Panc1 (cell line): ENCODE measurements around the gene SHISA7. TPM values are rescaled to one million over a fixed set of nuclear protein-coding genes. Genes with fewer than 3 reads are reported as not detected.

Experiments
- ATAC-seq: fragments of 200-7000 bp; cut with Tn5 transposase; 2 replicates; pipeline ENCODE4 v1.9.1; 2020; ENCODE audit warnings: mild to moderate bottlenecking, moderate library complexity
- BruUV-seq: library from RNA; stranded (reverse); fragments of 400-500 nt; replicated peaks from 2 replicates; lab custom pipeline; 2021; lab: Mats Ljungman, UMichigan
- CTCF ChIA-PET: fragments of 300-600 bp; sonication (Branson Sonifier 250); formaldehyde crosslinking; loops from one replicate; lab custom pipeline; 2022; ENCODE audit warnings: antibody characterized with exemption; lab: Charles Lee
- POLR2A ChIA-PET: fragments of 300-600 bp; sonication (Branson Sonifier 250); formaldehyde crosslinking; loops from one replicate; lab custom pipeline; 2022; ENCODE audit warnings: antibody characterized with exemption; lab: Charles Lee
- DNase-seq: peaks from one replicate; pipeline ENCODE4 v3.0.0-alpha.2; 2010; ENCODE audit warnings: low read depth, low spot score
- H3K27ac ChIP-seq: 2 replicates; pipeline ENCODE4 v1.5.1; 2011; ENCODE audit warnings: mild to moderate bottlenecking, low read length, inconsistent platforms
- H3K27me3 ChIP-seq: fragments of 200-500 bp; sonication (Bioruptor generic); 2 replicates; pipeline ENCODE4 v1.6.0; 2014; ENCODE audit warnings: low read length, inconsistent platforms; ENCODE audit not compliant: control insufficient read depth, insufficient read depth
- H3K36me3 ChIP-seq: fragments of 200-500 bp; sonication (Bioruptor generic); 2 replicates; pipeline ENCODE4 v1.5.1; 2014; ENCODE audit warnings: inconsistent platforms, mild to moderate bottlenecking, low read length, moderate library complexity; ENCODE audit not compliant: control insufficient read depth, insufficient read depth
- H3K4me1 ChIP-seq: 2 replicates; pipeline ENCODE4 v1.5.1; 2011; ENCODE audit warnings: inconsistent platforms, mild to moderate bottlenecking, low read length, moderate library complexity; ENCODE audit not compliant: control insufficient read depth, insufficient read depth
- H3K4me3 ChIP-seq, 2 experiments: 2 replicates each; pipeline ENCODE4 v1.5.1; 2011 to 2012; ENCODE audit warnings: low read depth in 2 of 2, low read length in 2 of 2, mild to moderate bottlenecking in 2 of 2, inconsistent platforms in 1 of 2, moderate library complexity in 1 of 2
- H3K9me3 ChIP-seq: fragments of 200-500 bp; sonication (Bioruptor generic); 2 replicates; pipeline ENCODE4 v1.5.1; 2014; ENCODE audit warnings: low read depth, mild to moderate bottlenecking, inconsistent platforms, low read length, moderate library complexity; ENCODE audit not compliant: control insufficient read depth, insufficient read depth
- POLR2AphosphoS5 ChIP-seq: IDR thresholded peaks from 2 replicates; pipeline ENCODE4 v1.6.1; 2012; ENCODE audit warnings: mild to moderate bottlenecking, low read depth, low read length, moderate library complexity
- REST ChIP-seq, 2 experiments: IDR thresholded peaks; 2 replicates each; pipeline ENCODE4 v1.6.1; 2011 to 2012; ENCODE audit warnings: low read depth in 2 of 2, control low read depth in 1 of 2, low read length in 1 of 2, mild to moderate bottlenecking in 1 of 2, moderate library complexity in 1 of 2; ENCODE audit not compliant: insufficient read depth in 1 of 2
- SIN3A ChIP-seq: IDR thresholded peaks from 2 replicates; pipeline ENCODE4 v1.6.1; 2012; ENCODE audit warnings: low read depth, mild to moderate bottlenecking, low read length, moderate library complexity, borderline replicate concordance; ENCODE audit not compliant: insufficient read depth
- TCF7L2 ChIP-seq: IDR thresholded peaks from 2 replicates; pipeline ENCODE4 v1.6.1; 2011; ENCODE audit warnings: mild to moderate bottlenecking, low read depth, low read length, inconsistent platforms
- in situ Hi-C: cut with HindIII; loops from 2 replicates; pipeline ENCODE4 v1.10.0; 2016; ENCODE audit warnings: low sequenced_read_pairs, low pct_unique_long_range_greater_than_20kb
- intact Hi-C: fragments of 100-400 bp; cut with micrococcal nuclease; formaldehyde crosslinking; loops from one replicate; pipeline ENCODE4 v1.10.0; 2022; ENCODE audit not compliant: unreplicated experiment
- total RNA-seq: library from RNA; stranded (reverse); gene quantifications from one replicate; pipeline ENCODE4 v1.2.1, GENCODE V29; 2021; ENCODE audit not compliant: unreplicated experiment
- TF ChIP-seq, protein P1 (sequence below): fragments of 450-650 bp; IDR thresholded peaks from 2 replicates; pipeline ENCODE4 v1.5.1; 2017; ENCODE audit warnings: mild to moderate bottlenecking

The SHISA7 gene
- total RNA-seq, 1 experiment from 2014 or later, result 0.03 TPM

- in situ Hi-C loops, result no loop called here
- peaks cover 52% of the 10 kb centered on the region for H3K4me1 ChIP-seq
- H3K36me3 ChIP-seq, result no peaks in the 10 kb centered on the region
- peak within 1 kb of the TSS; percentile 97 for H3K27ac ChIP-seq
- peak; percentile 95 for ATAC-seq
- intact Hi-C loops, result no loop called here
- H3K9me3 ChIP-seq, result no peaks in the 10 kb centered on the region
- no peaks in the 10 kb centered on the region for H3K27me3 ChIP-seq
- ChIA-PET POLR2A (interaction anchor here (0.5 to 1.2 kb wide), 8 partner anchors 9 to 1747 kb away, joined by 3 to 6 read pairs (median 3); partner anchors contain the start of gene NAT14), CTCF (interaction anchor here (0.6 to 1.9 kb wide), 3 partner anchors 9 to 133 kb away, joined by 3 to 12 read pairs (median 3); no protein-coding TSS in a partner anchor)
- BruUV-seq, result no TSS peak
- TF ChIP-seq POLR2AphosphoS5 (no peak; the same call in 1 of the 2 replicates), SIN3A (no peak), TCF7L2 (no peak), REST (IDR thresholded peaks at IDR 0.05; ENCODE audit: insufficient read depth in 1 of 2, low read depth in 2 of 2, low read length in 1 of 2) (no peak)
- TF ChIP-seq, protein P1, sequence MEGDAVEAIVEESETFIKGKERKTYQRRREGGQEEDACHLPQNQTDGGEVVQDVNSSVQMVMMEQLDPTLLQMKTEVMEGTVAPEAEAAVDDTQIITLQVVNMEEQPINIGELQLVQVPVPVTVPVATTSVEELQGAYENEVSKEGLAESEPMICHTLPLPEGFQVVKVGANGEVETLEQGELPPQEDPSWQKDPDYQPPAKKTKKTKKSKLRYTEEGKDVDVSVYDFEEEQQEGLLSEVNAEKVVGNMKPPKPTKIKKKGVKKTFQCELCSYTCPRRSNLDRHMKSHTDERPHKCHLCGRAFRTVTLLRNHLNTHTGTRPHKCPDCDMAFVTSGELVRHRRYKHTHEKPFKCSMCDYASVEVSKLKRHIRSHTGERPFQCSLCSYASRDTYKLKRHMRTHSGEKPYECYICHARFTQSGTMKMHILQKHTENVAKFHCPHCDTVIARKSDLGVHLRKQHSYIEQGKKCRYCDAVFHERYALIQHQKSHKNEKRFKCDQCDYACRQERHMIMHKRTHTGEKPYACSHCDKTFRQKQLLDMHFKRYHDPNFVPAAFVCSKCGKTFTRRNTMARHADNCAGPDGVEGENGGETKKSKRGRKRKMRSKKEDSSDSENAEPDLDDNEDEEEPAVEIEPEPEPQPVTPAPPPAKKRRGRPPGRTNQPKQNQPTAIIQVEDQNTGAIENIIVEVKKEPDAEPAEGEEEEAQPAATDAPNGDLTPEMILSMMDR, result no peak
- peak within 1 kb of the TSS; percentile 73 to 94 for H3K4me3 ChIP-seq
- peak; percentile 89 for DNase-seq
Measured at GRCh38 chr19:55476100-55476775, 33.1 kb upstream of the SHISA7 start, which contains the start of gene ZNF628. ZNF628 (plus strand) TSS chr19:55476617; CDS start chr19:55479911, 3,294 bp downstream.

GRCh38 chr19:55474269-55475265 lies 31.5 kb upstream of the SHISA7 start:
- ChIA-PET CTCF (no interaction called here), POLR2A (no interaction called here)
- H3K27me3 ChIP-seq, result no peaks in the 10 kb centered on the region
- in situ Hi-C loops, result no loop called here
- intact Hi-C loops, result no loop called here
- ATAC-seq, result no peak
- no peak overlapping the region for H3K4me3 ChIP-seq
- peak overlapping the region; percentile 94 for H3K27ac ChIP-seq
- H3K9me3 ChIP-seq, result no peaks in the 10 kb centered on the region
- H3K4me1 ChIP-seq, result peaks cover 47% of the 10 kb centered on the region
- BruUV-seq, result no TSS peak
- DNase-seq, result no peak
- TF ChIP-seq POLR2AphosphoS5 (no peak), REST (IDR thresholded peaks at IDR 0.05; ENCODE audit: insufficient read depth in 1 of 2, low read depth in 2 of 2, low read length in 1 of 2) (no peak), TCF7L2 (no peak), SIN3A (no peak)
- TF ChIP-seq, protein P1, result no peak
- no peaks in the 10 kb centered on the region for H3K36me3 ChIP-seq
